GM18520 (cell line): ENCODE results near the gene PLS1.
"Not testable (repeated sequence)": the region's sequence is repeated elsewhere in the genome, so short reads cannot be mapped to it uniquely, and the experiment has no call there.

Experiments used
- ATAC-seq: cut with Tn5 transposase; IDR thresholded peaks from one replicate; pipeline ENCODE4 v1.9.1; 2021; ENCODE audit not compliant: unreplicated experiment

The PLS1 gene, protein sequence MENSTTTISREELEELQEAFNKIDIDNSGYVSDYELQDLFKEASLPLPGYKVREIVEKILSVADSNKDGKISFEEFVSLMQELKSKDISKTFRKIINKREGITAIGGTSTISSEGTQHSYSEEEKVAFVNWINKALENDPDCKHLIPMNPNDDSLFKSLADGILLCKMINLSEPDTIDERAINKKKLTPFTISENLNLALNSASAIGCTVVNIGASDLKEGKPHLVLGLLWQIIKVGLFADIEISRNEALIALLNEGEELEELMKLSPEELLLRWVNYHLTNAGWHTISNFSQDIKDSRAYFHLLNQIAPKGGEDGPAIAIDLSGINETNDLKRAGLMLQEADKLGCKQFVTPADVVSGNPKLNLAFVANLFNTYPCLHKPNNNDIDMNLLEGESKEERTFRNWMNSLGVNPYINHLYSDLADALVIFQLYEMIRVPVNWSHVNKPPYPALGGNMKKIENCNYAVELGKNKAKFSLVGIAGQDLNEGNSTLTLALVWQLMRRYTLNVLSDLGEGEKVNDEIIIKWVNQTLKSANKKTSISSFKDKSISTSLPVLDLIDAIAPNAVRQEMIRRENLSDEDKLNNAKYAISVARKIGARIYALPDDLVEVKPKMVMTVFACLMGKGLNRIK

DNA sequence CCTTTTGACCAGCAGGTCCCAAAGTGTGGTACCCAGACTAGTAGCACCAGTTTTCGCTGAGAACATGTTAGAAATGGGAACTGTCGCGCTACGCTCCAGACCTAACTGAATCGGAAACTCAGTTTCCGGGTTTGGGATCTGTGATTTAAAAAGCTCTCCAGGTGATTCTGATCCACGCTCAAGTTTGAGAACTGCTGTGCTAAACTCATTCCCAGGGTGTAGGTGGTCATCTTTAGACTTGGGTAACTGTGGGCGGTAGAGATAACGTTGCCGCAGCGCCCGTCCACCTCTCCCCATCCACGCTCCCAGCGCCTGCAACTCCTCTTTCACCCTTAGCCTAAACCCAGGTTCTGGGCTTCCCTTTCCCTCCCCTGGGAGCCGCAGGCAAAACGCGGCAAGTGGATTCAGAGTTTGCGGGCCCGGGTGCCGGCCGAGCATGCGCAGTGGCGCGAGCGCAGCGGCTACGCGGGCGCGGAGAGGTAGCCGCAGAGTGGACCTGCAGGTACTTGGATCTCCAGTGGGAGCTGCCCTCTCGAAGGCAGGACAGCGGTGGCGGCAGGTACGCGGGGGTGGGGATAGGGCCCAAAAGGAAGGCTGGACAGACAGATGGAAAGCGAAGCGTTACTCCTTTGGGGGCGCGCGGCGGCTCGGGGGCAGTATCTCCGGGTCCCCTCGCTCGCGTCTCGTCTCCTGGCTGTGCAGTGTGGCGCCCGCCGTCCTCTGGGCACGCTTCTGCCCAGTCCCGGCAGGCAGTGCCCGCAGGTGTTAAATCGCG, at the start of gene PLS1:
Gene PLS1 (plus strand): TSS at position 443 of the 775 bp plus-strand sequence. CDS start 67,845 bp downstream, outside the sequence.
- peak; percentile 85 for ATAC-seq

DNA sequence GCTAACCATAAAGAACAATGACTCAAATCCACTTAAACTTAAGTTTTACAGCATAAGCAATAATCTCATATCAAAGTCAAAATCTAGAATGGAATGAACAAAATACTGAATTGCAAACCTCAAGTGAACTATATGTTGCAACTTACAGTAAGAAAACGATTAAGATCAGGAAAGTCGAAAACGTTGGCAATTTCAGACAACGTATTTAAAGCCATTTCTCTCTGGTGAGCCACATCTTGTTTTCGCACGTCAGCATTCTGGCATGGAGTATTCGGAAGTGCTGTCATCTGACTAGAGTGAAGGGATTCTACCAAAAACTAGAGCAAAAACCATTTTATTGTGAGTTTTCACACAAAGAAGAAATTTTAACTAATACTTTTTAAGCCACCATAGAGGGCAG, 46.2 kb upstream of the PLS1 start:
- no peak for ATAC-seq

DNA sequence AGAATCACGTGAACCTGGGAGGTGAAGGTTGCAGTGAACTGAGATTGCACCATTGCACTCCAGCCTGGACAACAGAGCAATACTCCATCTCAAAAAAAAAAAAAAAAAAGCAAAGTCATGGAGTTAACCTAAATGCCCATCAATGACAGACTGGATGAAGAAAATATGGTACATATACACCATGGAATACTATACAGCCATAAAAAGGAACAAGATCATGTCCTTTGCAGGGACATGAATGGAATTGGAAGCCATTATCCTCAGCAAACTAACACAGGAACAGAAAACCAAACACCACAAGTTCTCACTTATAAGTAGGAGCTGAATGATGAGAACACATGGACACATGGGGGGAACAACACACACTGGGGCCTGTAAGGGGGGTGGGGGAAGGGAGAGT, 43.6 kb upstream of the PLS1 start:
- not testable (repeated sequence) for ATAC-seq

DNA sequence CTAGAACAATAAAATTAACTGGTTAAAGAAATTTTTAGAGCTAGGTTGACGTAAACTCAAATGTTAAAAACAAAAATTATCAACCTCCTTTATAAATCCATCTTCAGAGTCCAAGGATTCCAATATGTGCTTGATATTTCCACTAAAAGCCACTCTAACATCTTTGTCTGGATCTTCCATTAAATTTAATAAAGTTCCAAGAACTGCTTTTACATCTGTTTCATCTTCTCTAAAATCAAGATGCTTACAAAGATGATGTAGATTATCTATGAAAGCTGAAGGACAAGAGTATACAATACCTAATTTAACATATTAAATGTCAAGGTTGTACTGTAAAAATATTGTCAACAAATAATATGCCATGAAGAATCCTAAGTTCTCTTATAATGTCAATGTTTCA, 42.5 kb upstream of the PLS1 start:
- no peak for ATAC-seq

DNA sequence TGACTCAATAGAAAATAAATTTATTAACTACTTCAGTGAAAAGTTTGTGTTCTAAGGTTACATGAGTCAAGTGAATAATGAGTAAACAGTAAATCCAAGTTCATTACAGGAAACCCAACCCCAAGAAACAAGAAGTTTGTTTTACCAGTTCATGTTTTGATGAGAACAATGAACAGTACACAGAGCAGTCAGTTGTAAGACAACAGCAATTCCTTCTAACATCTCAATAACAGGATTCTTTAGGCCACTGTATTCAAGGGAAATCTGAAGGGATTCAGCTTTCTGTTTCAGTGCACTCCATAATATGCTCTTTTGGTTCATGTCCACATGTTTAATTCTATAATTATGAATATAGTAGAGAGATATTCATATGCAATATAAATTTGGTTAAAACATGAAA, 36.1 kb upstream of the PLS1 start:
- ATAC-seq = no peak

DNA sequence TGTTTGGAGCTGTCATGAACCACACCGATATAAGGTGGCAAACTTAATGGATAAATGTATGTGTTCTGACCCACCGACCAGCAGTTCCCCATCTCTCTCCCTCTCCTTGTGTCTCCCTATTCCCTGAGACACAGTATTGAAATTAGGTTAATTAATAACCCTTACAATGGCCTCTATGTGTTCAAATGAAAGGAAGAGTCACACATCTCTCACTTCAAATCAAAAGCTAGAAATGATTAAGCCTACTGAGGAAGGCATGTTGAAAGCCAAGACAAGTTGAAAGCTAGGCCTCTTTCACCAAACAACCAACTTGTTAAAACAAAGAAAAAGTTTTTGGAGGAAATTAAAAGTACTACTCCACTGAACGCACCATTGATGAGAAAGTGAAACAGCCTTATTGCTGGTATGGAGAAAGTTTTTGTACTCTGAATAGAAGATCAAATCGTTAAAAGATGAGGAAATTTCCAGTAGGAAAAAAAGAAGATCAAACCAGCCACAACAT, 32.6 kb upstream of the PLS1 start:
- no peak for ATAC-seq

DNA sequence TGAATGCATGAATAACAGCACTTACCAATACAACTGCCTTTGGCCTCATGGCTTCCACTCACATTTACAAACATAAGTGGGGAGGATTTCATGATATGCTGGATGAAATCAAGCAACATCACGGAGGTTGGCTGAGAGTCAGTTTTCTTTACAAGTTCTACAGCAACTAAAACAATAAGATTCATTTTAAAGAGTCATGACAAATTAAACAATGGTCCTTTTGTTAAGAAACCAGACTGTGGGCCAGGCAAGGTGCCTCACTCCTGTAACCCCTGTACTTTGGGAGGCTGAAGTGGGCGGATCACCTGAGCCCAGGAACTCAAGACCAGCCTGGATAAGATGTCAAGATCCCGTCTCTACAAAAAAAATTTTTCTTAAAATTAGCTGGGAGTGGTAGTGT, 30.1 kb upstream of the PLS1 start:
- no peak for ATAC-seq

DNA sequence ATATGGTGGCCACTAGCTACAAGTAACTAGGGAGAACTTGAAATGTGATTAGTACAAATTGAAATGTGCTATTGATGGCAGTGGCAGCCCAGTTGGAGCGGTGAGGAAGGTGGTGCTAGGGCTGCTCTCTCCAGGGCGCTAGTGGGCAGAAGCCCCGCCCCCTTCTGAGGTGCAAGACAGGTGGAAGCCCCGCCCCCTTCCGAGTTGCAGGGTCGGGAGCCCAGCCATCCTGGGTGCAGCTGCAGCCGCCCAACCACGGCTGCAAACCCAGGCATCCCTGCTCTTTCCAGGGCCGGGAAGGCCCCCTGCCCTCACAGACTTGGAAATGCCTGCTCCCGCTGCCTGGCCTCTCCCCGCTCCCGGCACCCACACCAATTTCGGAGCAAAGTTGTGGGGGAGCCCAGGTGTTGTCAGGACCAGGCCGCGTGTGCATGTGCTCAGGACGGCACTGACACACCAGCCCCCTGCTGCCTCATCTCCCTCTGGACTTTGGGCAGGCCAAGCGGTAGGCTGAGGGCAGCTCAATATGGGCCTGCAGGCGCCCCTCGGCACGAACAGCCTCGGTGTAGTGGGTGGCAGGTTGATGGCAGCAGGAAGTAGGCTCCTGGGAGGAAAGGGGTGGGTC, 27.7 kb upstream of the PLS1 start:
- ATAC-seq = no peak

DNA sequence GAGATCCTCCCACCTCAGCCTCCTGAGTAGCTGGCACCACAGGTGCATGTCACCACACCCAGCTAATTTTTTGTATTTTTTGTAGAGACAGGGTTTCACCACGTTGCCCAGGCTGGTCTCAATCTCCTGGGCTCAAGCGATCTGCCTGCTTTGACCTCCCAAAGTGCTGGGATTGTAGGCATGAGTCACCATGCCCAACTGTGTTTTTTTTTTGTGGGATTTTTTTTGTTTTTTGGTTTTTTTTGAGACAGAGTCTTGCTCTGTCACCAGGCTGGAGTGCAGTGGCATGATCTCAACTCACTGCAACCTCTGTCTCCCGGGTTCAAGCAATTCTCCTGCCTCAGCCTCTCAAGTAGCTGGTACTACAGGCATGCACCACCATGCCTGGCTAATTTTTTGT, 26.8 kb upstream of the PLS1 start:
- ATAC-seq = not testable (repeated sequence)

DNA sequence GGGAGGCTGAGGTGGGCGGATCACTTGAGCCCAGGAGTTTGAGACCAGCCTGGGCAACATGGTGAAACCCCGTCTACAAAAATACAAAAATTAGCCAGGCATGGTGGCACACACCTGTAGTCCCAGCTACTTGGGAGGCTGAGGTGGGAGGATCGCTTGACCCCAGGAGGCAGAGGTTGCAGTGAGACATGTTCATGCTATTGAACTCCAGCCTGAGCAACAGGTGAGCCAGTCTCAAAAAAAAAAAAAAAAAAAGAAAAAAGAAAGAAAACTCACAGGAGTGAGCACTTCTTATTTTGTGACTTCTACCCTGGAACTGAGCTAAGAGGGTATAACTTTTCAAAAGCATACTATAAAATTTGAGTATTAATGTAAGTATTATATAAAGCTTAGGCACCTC, 22.0 kb upstream of the PLS1 start:
- ATAC-seq = not testable (repeated sequence)

DNA sequence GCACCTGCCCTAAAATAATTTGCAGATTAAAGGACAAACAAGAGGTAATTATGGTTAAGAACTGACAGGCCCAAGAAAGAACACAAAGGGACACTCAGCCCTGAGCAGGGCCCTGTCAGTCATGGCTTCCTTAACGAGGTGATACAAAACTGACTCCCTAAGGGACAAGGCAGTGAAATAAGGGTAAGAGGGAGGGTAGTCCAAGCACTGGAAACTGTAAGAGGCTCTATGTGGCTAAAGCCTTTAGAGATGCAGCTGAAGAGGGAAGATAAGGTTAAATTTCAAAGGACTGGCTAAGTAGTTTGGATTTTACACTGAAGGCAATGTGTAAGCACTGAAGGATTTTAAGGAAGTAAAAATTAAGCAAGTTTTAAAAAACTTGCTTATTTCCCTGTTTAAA, 21.5 kb upstream of the PLS1 start:
- ATAC-seq = no peak

DNA sequence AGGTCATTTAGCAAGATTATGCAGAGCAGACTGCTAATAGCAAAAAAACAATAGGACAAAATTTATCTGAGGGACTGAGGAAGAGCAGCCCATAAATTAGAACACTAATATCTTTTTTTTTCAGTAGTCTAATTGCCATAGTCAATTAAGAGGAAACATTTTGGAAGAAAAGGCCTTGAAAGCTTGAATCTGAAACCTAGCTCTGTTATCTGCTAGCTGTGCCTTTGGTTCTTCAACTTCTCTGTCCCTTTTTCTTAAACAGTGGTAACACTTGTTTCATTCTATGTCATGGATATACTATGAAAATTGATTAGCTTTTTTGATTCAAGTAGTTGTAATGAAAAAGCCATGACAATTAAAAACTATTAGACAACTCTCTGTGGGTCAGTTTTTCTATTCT, 19.4 kb upstream of the PLS1 start:
- no peak for ATAC-seq

DNA sequence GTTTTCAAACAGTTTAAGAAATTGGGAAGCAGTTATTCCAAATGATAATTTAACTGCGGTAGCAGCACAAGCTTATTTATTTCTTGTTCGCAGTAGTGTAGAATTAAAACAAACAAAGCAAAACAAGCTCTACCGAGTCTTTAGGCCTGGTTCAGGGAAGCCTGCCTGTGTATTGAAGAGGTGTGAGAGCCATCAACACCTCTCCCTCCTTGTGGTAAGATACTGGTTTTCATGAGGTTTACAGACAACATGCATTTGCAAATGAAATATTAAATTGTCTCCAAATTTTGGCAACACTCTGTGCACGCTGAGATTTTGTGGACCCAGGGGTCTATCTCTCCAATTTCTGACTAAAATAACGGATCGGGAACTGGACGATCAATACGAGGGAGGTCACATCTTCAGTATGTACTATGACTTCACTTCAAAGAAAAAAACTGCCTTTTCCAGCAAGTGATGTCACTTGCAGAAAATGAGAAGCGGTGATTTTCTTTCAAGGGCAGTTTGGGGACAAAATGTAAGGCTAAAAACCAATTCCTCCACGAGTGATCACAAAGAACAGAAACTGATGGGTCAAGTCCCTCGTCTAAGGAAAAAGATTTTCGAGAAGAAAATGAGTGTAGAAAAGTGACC, 18.4 kb upstream of the PLS1 start:
- no peak for ATAC-seq

DNA sequence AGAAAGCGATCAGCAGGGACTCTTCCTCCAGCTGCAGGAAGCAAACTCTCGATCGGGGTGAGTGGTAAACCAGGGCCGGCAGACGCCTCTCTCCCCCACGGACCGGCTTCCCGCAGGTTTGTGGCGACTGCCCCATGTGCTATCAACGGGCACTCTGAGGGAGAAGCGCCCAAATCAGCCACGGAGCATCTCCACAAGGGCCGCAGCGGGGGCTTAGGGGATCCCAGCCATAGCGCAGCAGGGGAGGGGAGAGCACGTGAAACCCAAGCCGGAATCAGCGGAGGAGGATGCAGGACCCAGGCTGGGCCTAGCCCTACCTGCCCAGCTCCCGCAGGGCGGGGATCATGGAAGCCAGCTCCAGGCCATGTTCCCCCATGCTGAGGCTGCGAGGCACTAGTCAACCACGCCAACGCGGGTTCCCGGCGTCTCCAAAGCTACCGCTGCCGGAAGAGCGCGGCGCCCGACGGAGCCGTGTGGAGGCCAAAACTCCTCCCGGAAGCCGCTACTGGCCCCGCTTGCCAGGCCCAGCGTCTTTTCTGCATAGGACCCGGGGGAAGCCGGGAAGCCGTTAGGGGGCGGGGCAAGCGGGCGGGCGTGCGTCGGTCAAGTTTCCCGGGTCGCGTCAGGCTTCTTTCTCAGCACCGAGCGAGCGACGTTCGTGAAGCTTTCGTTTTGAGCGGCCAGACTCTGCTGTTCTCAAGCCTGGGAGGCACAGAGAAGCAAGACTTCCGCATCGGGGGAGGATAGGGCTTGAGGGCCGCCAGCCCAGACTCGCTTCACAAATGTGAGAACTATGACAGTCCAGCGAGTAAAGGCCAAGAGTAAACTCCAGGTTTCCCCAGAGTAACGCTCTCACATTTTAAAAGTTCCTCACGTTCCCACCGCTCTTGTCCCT, 17.6 kb upstream of the PLS1 start, which contains the start of gene ATR:
Gene ATR (minus strand): TSS at position 405 of the 895 bp plus-strand sequence. CDS start 29 bp downstream, at position 376.
- ATAC-seq = peak; percentile 89

DNA sequence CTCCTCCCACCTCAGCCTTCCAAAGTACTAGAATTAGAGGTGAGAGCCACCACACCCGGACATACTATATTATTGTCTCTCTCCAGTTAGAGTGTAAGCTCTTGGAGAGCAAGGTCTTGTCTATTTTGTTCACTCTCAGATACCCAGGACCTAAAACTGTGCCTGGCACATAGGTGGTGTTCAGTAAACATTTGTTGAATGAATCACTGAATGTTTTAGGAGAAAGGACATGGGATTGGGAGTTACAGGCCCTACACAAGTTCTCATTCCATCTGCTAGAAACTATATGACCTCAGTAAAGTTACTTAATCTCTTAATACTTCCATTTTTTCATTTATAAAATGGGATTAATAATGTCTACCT, 16.2 kb upstream of the PLS1 start:
- no peak for ATAC-seq

DNA sequence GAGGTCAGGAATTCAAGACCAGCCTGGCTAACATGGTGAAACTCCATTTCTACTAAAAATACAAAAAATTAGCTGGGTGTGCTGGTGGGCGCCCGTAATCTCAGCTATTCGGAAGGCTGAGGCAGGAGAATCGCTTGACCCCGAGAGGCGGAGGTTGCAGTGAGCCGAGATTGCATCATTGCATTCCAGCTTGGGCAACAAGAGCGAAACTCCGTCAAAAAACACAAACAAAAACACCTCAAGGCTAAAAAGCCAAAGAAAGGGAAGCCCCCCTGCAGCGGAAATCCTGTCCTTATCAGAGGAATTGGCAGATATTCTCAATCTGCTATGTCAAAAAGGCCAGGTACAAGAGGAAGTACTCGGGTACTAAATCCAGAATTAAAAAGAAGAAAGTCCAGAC, 15.1 kb upstream of the PLS1 start:
- not testable (repeated sequence) for ATAC-seq

DNA sequence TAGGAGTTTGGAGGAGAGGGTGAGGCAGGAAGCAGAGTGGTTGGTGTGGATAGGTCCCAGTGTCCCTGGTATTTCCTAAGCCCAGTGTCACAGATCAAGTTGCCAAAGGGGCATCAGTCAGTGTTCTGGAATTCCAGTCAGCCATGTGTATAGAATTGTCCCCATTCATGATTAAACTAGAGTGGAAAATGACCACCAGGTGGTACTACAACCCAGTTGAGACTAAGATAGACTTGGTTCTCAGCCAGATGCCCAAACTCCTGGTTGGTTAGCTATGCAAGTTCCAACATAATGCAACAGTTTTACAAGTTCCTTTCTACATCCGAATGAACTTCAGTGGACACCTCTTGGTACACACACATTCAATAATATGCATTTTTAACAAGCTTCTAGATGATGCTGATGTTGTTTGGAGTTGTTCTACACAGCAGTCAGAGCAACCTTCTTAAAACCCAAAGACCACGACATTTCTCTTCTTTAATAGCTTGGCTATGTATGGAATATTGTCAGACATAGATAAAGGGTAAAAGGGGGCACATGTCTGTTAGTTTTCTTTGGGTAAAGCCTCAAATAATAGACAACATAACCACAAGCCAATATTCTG, 9.3 kb upstream of the PLS1 start:
- ATAC-seq = no peak

DNA sequence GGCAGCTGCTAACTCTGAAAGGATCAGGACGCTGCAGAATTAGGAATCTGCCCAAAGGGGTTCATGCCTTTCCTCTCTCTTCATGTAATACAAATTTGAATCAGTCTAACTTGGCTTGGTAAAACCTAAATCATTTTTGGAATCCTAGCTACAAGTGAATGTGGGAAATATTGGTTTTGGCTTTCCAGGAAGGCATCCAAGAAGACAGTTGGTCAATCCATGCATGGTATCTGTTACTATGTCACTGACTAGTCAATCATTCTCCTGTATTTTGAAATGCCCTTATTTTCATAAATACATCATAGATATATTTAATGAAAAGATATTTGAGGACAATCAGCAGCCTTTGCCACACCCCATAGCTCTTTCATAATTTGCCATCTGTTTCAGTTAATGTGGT, 7.5 kb upstream of the PLS1 start:
- no peak for ATAC-seq

DNA sequence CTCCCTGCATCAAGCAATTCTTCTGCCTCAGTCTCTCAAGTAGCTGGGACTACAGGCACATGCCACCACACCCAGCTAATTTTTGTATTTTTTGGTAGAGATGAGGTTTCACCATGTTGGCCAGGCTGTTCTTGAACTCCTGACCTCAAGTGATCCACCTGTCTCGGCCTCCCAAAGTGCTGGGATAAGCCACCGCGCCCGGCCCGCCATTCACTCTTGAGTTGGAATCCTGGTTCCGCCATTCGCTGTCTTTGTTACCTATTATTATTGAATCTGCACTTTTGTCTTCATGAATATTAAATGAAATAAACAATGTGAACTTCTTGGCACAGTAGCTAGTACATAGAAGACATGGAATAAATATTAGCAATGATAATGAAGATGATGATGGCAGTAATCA, 3.9 kb upstream of the PLS1 start:
- ATAC-seq = not testable (repeated sequence)
